VCaP (cell line): ENCODE data around the gene FBXO47.
"Not testable (repeated sequence)": the region's sequence is repeated elsewhere in the genome, so short reads cannot be mapped to it uniquely, and the experiment has no call there.

Source experiments
- H3K27ac ChIP-seq: fragments of 450-650 bp; 2 replicates; pipeline ENCODE4 v1.5.1; 2017
- CTCF ChIP-seq: fragments of 450-650 bp; conservative IDR thresholded peaks from 2 replicates; pipeline ENCODE4 v1.5.1; 2017; ENCODE audit warnings: mild to moderate bottlenecking, moderate library complexity

Gene FBXO47

GRCh38 chr17:38958326-38958725 lies 8.9 kb downstream of the FBXO47 start:
- no peak for TF ChIP-seq CTCF
- H3K27ac ChIP-seq = no peak overlapping the region

GRCh38 chr17:38953800-38954199 lies 13.4 kb downstream of the FBXO47 start:
- H3K27ac ChIP-seq = not testable (repeated sequence)

DNA sequence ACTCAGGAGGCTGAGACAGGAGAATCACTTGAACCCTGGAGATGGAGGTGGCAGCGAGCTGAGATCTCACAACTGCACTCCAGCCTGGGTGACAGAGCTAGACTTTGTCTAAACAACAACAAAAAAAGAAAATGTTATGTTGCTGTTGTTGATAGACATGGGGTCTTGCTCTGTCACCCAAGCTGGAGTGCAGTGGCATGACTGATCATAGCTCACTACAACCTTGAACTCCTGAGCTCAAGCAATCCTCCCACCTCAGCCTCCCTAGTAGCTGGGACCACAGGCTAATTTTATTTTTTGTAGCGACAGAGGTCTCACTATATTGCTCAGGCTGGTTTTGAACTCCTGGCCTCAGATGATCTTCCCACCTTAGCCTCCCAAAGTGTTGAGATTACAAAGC lies 20.0 kb downstream of the FBXO47 start:
- H3K27ac ChIP-seq = no peak overlapping the region
- no peak for TF ChIP-seq CTCF

DNA sequence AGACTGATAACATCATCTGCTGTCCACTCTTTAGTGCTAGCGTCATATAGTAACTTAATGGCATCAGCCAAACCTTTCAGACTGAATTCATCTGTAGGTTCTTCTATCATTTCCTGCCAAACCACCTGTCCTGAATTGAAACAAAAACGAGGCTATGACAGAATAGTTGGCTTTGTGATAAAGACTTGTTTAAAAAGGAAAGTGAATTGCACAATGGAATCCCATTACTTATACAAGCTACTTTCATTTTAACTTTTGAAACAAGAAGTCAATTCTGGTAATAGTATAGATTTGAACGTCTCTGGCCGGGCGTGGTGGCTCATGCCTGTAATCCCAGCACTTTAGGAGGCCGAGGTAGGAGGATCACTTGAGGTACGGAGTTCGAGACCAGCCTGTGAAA lies 23.6 kb downstream of the FBXO47 start:
- H3K27ac ChIP-seq = no peak overlapping the region
- no peak for TF ChIP-seq CTCF

DNA sequence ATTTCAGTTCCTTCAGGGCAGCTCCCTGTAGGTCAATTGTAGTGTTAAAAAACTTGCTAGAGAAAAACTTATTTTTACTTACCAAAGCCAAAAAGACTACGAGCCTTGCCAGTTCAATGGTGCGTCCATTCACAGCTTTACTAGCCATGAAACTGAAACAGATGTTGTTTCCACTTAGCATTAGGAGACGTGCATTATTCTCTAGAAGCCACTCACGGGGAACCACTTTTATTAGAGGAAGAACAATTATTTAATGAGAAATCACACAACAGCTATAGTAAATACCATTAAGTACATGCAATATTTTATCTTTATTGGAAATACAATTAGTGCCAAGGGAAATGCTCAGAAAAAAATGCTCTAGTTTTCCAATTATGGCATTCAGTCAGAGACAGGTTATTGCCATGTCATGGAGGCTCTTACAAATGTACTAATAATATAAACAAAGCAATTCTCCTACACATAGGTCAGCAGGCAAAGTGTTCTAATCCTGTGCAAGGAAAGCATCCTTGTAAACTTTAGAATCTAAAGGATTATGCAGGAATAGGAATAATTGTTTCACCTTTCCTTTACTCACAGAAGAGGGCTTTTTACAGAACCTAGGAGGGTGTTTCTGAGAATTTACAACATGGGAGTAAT lies 24.4 kb downstream of the FBXO47 start:
- no peak overlapping the region for H3K27ac ChIP-seq
- TF ChIP-seq CTCF = no peak

- no peak for TF ChIP-seq CTCF
These were observed 26.8 kb downstream of the FBXO47 start for GRCh38 chr17:38940404-38940803.

DNA sequence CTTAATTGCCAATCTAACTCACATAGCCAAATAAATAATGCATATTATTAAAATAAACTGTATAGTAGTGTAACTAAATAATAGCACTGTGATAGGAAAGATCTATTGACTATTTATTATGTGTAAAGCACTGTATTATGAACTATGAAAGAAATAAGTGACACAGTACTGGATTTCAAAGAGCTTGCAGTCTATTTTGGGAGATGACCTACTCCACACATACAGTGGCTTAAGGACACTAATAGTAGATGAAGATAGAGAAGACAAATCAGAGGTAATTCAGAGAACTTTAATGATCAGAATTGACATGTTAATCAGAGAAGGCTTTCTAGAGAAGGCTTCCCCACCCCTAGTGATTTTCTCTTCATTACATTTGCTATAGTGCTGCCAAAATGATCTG lies 27.2 kb downstream of the FBXO47 start:
- TF ChIP-seq CTCF = no peak
- H3K27ac ChIP-seq = no peak overlapping the region

More at GRCh38 chr17:38940404-38940803, 26.8 kb downstream of the FBXO47 start:
- no peak overlapping the region for H3K27ac ChIP-seq

- not testable (repeated sequence) for H3K27ac ChIP-seq
These were observed 33.2 kb downstream of the FBXO47 start for GRCh38 chr17:38933962-38934361.

- H3K27ac ChIP-seq = not testable (repeated sequence)
These were observed 36.4 kb downstream of the FBXO47 start for GRCh38 chr17:38930782-38931181.
